OCI-M1 (cell line): Measurements from ENCODE around the gene CDX2.

ENCODE experiments used
- DNase-seq: peaks from one replicate; lab custom pipeline; 2025; lab: John Stamatoyannopoulos, UW

CDX2 gene

GRCh38 chr13:27928805-27929753, 40.0 kb downstream of the CDX2 start:
- no peak for DNase-seq

DNA sequence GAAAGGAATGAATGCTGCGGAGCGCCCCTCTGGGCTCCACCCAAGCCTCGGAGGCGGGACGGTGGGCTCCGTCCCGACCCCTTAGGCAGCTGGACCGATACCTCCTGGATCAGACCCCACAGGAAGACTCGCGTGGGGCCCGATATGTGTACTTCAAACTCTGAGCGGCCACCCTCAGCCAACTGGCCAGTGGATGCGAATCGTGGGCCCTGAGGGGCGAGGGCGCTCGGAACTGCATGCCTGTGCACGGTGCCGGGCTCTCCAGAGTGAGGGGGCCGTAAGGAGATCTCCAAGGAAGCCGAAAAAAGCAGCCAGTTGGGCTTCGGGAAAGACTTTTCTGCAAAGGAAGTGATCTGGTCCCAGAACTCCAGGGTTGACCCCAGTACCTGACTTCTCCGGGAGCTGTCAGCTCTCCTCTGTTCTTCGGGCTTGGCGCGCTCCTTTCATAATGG, 40.7 kb downstream of the CDX2 start:
- DNase-seq, result no peak

DNA sequence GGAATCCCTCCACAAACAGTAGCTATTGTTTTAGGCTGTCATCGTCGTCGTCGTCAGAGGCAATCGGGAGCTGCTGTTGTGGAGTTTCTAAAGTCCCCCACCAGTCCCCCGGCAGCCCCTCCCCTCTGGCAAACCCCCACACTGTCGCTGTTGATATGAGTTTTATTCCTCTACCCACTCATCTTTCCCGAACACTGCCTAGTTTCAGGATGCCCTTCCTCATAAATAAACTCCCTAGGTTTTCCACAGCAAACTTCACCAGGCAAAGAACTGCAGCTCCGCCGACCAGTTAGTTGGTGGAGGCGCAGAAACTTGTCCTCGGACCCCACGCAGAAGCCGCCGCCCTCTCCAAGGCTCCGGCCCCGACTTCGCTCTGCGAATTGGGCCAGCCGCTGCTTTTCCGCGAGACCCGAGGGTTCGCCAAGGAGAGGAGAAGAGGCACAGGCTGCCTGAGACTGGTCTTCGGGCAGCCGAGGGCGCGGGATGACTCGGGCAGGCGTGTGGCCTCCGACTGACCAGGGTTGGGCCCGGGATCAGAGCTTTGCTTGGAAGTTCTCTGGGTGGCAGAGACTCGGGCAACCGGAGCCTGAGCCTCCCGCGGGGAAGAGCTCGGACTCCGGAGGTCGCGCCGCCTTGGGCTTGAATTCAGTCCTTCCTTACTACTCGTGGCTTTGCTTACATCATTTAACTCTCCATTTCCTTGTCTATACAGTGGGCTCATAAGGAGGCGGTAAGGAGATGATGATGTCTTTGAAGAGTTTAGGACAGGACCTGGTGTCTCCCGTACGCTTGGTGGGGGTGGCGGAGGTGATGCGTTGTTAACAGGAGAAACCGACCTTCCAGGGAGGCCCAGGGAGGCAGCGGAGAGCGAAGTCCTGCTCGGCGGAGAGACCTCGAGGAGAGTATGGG, 41.4 kb downstream of the CDX2 start:
- DNase-seq, result no peak

DNA sequence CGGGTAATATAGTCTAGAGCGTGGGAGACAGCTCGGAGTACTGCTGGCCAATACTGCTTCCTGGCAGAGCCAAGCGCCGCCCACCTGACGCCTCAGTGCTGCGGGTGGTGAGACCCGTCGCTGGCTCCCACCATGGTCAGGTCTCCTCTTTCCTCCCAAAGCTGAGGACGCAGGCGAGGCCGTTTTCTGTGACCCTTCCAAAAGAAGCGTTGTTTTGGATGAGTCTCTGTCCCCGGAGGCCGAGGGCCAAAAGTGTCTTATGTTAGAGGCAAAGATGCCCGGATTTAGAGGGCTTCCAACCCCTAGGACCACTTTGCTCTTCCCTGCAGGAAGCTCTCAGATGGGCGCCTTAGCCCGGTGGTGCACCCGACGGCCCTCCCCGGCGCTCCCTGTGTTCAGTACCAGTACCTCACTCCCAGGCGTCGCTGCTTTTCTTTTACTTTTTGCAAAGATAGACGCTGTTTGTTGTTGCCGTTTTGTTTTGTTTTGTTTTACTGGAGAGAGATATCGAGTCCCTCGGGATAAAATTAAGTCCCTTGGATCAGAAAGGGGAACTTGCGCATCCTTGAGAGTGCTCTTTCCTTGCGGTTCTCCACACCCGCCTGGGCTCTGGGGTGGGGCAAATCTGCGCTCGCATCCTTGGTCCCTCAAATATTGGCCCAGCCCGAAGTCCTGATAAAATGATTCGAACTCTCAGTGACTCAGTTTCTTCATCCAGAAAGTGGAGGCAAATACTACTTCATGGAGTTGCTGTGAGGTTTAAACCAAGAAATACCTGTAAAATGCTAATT, 42.3 kb downstream of the CDX2 start:
- DNase-seq, result no peak

DNA sequence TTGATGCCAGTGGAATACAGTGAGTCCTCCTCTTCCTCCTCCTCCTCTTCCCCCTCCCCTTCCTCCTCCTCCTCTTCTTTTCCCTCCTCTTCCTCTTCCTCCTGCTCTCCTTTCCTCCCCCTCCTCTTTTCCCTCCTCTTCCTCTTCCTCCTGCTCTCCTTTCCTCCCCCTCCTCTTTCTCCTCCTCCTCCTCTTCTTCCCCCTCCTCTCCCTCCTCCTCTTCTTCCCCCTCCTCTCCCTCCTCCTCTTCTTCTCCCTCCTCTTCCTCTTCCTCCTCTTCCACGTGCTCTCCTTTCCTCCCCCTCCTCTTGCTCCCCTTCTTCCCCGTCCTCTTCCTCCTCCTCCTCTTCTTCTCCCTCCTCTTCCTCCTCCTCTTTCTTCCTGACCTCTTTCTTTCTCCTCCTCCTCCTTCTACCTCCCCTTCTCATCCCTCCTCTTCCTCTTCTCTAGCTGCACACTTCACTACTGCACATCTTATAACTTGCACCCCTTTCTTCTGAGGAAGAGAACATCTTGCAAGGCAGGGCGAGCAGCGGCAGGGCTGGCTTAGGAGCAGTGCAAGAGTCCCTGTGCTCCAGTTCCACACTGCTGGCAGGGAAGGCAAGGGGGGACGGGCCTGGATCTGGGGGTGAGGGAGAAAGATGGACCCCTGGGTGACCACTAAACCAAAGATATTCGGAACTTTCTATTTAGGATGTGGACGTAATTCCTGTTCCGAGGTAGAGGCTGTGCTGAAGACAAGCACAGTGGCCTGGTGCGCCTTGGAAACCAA, 43.7 kb downstream of the CDX2 start:
- DNase-seq, result no peak

- DNase-seq, result no peak
These were observed 44.5 kb downstream of the CDX2 start for GRCh38 chr13:27924529-27925141.

GRCh38 chr13:27923794-27924528, 45.2 kb downstream of the CDX2 start:
- no peak for DNase-seq

- DNase-seq, result no peak
These were observed 46.1 kb downstream of the CDX2 start for GRCh38 chr13:27922883-27923612.

DNA sequence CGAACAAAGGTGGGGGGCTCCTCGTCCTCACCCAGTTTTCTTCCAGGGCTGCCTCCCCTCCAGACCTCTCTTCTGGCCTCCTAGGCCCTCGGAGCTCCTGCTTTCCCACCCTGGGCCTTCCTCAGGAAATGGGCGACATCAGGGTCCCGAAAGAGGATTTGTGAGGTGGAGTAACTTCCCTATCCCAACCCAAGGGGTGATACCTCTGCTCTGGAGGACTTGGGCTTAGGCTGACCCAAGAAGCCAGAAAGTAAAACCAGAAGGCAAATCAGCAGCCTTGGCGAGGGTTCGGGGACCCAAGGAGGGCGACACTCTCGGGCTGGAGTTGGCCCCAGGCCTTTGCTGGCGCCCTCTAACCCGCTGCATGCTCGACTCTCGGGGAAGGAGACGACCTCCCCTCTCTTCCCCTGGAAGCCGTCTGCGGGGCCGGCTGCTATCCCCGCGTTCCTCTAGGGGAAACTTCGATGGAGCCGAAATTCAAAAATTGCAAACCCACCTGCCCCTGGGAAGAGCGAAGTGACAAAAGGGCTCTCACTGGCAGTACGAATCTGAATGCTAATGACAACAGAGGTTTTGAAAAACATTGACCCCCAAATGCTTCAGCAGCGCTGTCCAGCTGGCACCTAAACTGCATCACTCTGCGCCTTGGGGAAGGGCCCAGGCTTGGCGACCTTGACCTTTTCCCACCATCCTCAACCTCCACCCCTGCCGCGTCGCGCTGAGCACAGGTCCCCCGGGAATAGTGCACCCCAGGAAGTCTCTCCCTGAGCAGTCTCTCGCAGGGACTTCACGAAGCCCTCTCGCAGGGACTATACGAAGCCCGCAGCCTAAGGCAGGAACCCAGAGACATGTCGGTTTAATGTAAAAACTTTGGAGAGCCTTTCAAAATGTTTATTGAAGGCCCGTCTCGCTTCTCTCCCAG, 46.9 kb downstream of the CDX2 start:
- no peak for DNase-seq

DNA sequence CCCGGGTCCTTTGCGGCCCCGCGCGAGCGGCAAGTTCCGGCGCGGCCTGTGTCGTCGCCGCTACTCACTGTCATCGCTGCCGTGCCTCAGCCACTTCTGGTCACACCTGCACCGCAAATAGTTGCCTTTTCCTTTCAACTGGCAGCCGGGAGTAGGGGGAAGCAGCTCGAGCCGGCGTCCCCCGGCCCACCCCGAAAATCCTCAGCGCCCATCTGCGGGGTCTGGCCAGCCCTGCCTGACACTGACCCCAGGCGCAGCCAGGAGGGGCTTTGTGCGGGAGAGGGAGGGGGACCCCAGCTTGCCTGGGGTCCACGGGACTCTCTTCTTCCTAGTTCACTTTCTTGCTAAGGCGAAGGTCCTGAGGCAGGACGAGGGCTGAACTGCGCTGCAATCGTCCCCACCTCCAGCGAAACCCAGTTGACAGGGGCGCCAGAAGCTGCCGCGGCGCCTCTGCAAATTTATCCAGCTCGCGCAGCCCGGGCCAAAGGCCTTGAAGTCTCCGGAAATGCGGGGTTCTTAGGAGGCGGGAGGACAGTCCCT, 47.6 kb downstream of the CDX2 start:
- no peak for DNase-seq

DNA sequence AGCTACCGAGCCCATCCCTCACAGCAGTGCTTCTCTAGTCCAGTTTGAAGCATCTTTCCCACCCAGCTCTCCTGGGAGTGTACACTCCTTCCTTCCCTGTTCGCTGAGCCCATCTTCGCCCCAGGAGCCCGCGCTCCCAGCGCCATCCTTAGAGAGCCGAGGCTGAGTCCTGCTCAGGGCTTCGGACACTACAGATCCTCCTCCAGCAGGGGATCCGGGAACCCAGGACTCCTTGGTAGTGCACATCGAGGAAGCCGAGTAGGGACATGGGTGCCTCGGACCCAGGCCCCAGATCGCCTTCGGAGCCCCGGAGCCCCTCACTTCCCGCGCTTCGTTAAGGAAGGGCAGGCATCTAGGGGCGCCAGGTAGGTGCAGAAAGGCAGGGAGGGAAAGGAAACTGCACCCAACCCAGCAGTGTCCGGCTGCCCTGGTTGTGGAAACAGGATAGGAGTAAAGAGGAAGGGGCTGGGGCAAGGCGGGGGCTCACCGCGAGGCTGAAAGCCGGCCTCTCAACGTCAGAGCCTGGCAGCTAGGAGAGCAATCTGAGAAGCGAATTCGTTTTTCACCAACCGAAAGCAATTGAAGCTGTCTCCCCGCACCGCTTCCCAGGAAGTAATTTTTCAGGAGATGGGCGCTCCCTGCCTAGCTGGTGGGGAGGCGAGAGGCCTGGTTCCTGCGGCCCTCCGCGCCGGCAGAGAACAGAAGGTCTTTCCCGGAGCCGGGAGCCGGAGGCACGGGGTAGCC, 48.3 kb downstream of the CDX2 start:
- DNase-seq, result no peak

- no peak for DNase-seq
These were observed 49.0 kb downstream of the CDX2 start, which contains the start of gene PDX1 for GRCh38 chr13:27919934-27920676. TSS of gene PDX1 (plus strand) at chr13:27920000. CDS start at chr13:27920139, 139 bp downstream.

DNA sequence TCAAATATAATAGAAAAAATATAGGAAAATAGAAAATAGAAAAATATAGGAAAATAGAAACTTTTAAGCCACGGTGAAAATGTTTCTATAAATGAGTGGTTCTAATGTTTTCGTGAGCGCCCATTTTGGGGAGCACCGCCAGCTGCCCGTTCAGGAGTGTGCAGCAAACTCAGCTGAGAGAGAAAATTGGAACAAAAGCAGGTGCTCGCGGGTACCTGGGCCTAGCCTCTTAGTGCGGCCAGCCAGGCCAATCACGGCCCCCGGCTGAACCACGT, 49.5 kb downstream of the CDX2 start:
- DNase-seq, result no peak

DNA sequence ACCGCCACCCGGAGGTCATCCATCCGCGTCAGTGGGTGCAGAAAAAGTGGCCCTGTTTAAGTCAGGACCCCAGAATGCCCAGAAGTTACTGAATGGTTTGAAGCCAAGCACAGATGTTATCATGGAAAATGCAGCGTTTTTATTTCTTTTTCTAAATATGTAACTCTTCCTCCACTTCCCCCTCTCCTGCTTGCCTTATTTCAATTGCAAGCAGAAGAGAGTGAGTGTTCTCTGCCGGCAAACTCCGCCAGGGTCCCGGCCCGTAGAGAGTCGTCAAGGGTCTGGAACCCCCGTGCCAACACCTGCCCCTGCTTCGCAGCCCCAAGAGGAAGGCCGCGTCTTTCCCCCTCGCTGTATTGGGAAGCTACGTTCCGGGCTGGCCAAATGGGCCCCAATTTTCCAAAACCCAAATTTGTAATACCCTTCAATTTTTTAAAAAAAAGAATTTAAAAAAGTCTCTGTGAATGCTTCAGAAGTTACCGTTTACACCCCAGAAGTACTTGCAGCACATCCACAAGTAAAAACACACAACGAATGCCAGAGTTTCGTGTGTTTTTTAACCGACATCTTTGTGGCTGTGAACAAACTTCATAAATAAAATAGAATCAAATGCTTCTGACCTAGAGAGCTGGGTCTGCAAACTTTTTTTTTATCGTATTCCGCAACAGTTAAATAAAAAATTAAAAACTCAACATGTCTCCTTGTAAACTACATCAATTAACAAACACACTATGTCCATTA, 50.0 kb downstream of the CDX2 start:
- no peak for DNase-seq

GRCh38 chr13:27918041-27918917, 50.8 kb downstream of the CDX2 start:
- DNase-seq, result no peak
